Hepatocyte (in vitro differentiated cells): Measurements from ENCODE around the gene SLC30A7. TPM values are rescaled to one million over a fixed set of nuclear protein-coding genes. Genes with fewer than 3 reads are reported as not detected.

Source experiments
- DNase-seq: peaks from one replicate; pipeline ENCODE4 v3.0.0-alpha.2; 2016; ENCODE audit warnings: low spot score
- H2AFZ ChIP-seq: fragments of 200-600 bp; sonication (generic); 2 replicates; pipeline ENCODE4 v1.6.0; 2016; ENCODE audit warnings: antibody characterized with exemption, mild to moderate bottlenecking
- H3K27ac ChIP-seq: fragments of 200-600 bp; sonication (generic); 2 replicates; pipeline ENCODE4 v1.5.1; 2016; ENCODE audit warnings: mild to moderate bottlenecking
- H3K27me3 ChIP-seq: fragments of 200-600 bp; sonication (generic); 2 replicates; pipeline ENCODE4 v1.6.1; 2016
- H3K36me3 ChIP-seq: fragments of 200-600 bp; sonication (generic); replicated peaks from 2 replicates; pipeline ENCODE4 v1.5.1; 2016; ENCODE audit warnings: low read depth; ENCODE audit not compliant: insufficient read depth
- H3K4me1 ChIP-seq: fragments of 200-600 bp; sonication (generic); 2 replicates; pipeline ENCODE4 v1.5.1; 2016; ENCODE audit warnings: mild to moderate bottlenecking, moderate library complexity; ENCODE audit not compliant: insufficient read depth
- H3K4me2 ChIP-seq: fragments of 200-600 bp; sonication (generic); 2 replicates; pipeline ENCODE4 v1.6.0; 2016
- H3K4me3 ChIP-seq: fragments of 200-600 bp; sonication (generic); 2 replicates; pipeline ENCODE4 v1.5.1; 2016; ENCODE audit warnings: mild to moderate bottlenecking
- H3K79me2 ChIP-seq: fragments of 200-600 bp; sonication (generic); 2 replicates; pipeline ENCODE4 v1.6.0; 2017; ENCODE audit warnings: mild to moderate bottlenecking
- H3K9me2 ChIP-seq: fragments of 200-600 bp; sonication (generic); replicated peaks from 2 replicates; pipeline ENCODE4 v1.6.0; 2017; ENCODE audit warnings: mild to moderate bottlenecking; ENCODE audit not compliant: insufficient read depth
- H3K9me3 ChIP-seq: fragments of 200-600 bp; sonication (generic); 2 replicates; pipeline ENCODE4 v1.5.1; 2016; ENCODE audit warnings: low read depth, mild to moderate bottlenecking
- H4K20me1 ChIP-seq: fragments of 200-600 bp; sonication (generic); 2 replicates; pipeline ENCODE4 v1.6.0; 2016; ENCODE audit warnings: mild to moderate bottlenecking; ENCODE audit not compliant: insufficient read depth, poor library complexity, severe bottlenecking
- CTCF ChIP-seq: fragments of 200-600 bp; sonication (generic); IDR thresholded peaks from 2 replicates; pipeline ENCODE4 v1.5.1; 2016; ENCODE audit warnings: antibody characterized with exemption, mild to moderate bottlenecking; ENCODE audit not compliant: poor library complexity
- EZH2 ChIP-seq: fragments of 200-600 bp; sonication (generic); IDR thresholded peaks from 2 replicates; pipeline ENCODE4 v1.6.1; 2016; ENCODE audit warnings: antibody characterized with exemption, mild to moderate bottlenecking, borderline replicate concordance
- EZH2phosphoT487 ChIP-seq: fragments of 200-600 bp; sonication (generic); IDR thresholded peaks from one replicate; pipeline ENCODE4 v1.6.1; 2018; ENCODE audit warnings: antibody characterized with exemption, mild to moderate bottlenecking, low read depth, moderate library complexity; ENCODE audit not compliant: unreplicated experiment, severe bottlenecking
- WGBS: methylation state at CpG from one replicate; pipeline ENCODE4 v1.1.6; 2016; ENCODE audit warnings: low lambda C conversion rate; ENCODE audit errors: missing lambda C conversion rate; 5-methylcytosine and 5-hydroxymethylcytosine counted together
- polyA plus RNA-seq: library from polyadenylated mRNA; unstranded; fragments of >200 nt; fragmentation: Nextera tagmentation; extraction: Ambion mirVana; gene quantifications from 2 replicates; pipeline ENCODE4 v1.2.1, GENCODE V29; 2016
- total RNA-seq: library from RNA; depleted of rRNA; stranded (reverse); fragments of >200 nt; gene quantifications from 2 replicates; pipeline ENCODE4 v1.2.3, GENCODE V29; 2014

SLC30A7 gene
- total and polyA plus RNA-seq, 2 experiments from 2014 or later = 23.0 to 61.9 TPM

- Histone ChIP-seq H3K4me1 (no peaks in the 10 kb centered on the region), H4K20me1 (no peaks in the 10 kb centered on the region), H3K79me2 (no peaks in the 10 kb centered on the region), H3K4me2 (no peak overlapping the region), H3K36me3 (no peaks in the 10 kb centered on the region), H3K9me2 (no peaks in the 10 kb centered on the region), H3K27ac (no peak overlapping the region), H3K4me3 (no peak overlapping the region), H3K27me3 (no peaks in the 10 kb centered on the region), H3K9me3 (no peaks in the 10 kb centered on the region), H2AFZ (no peak overlapping the region)
- TF ChIP-seq EZH2phosphoT487 (no peak), CTCF (no peak), EZH2 (no peak)
- WGBS = 100% methylated on average over 1 of the region's 1 CpG
- no peak for DNase-seq
Observed at GRCh38 chr1:100998426-100998825, 102.5 kb downstream of the SLC30A7 start.

- WGBS = 87% methylated on average over 2 of the region's 2 CpGs
- H3K4me3 ChIP-seq = no peak overlapping the region
- H3K9me2 ChIP-seq = no peaks in the 10 kb centered on the region
- TF ChIP-seq EZH2phosphoT487 (no peak), CTCF (no peak), EZH2 (no peak)
- peaks cover 7% of the 10 kb centered on the region for H3K4me1 ChIP-seq
- H3K79me2 ChIP-seq = no peaks in the 10 kb centered on the region
- H3K4me2 ChIP-seq = no peak overlapping the region
- H3K9me3 ChIP-seq = no peaks in the 10 kb centered on the region
- no peak for DNase-seq
- H2AFZ ChIP-seq = no peak overlapping the region
- no peaks in the 10 kb centered on the region for H4K20me1 ChIP-seq
- H3K27ac ChIP-seq = no peak overlapping the region
- no peaks in the 10 kb centered on the region for H3K27me3 ChIP-seq
- no peaks in the 10 kb centered on the region for H3K36me3 ChIP-seq
Observed at GRCh38 chr1:101000131-101000873, 104.4 kb downstream of the SLC30A7 start.

- Histone ChIP-seq H3K27ac (no peak overlapping the region), H3K4me3 (no peak overlapping the region), H3K9me3 (no peaks in the 10 kb centered on the region), H3K9me2 (no peaks in the 10 kb centered on the region), H2AFZ (no peak overlapping the region), H3K79me2 (no peaks in the 10 kb centered on the region), H4K20me1 (no peaks in the 10 kb centered on the region), H3K27me3 (no peaks in the 10 kb centered on the region), H3K4me2 (no peak overlapping the region), H3K36me3 (no peaks in the 10 kb centered on the region), H3K4me1 (peaks cover 7% of the 10 kb centered on the region)
- 41% methylated on average over 2 of the region's 2 CpGs for WGBS
- DNase-seq = no peak
- TF ChIP-seq CTCF (no peak), EZH2phosphoT487 (no peak), EZH2 (no peak)
Observed at GRCh38 chr1:101002551-101002950, 106.7 kb downstream of the SLC30A7 start.
